GM12873 (cell line): ENCODE results near the gene IL17F.

ENCODE experiments used
- CTCF ChIP-seq: IDR thresholded peaks from 2 replicates; pipeline ENCODE4 v1.5.1; 2012; ENCODE audit warnings: low read depth, mild to moderate bottlenecking, moderate library complexity, low read length, control low read depth; ENCODE audit not compliant: insufficient read depth; ENCODE audit errors: missing control alignments

IL17F gene

GRCh38 chr6:52207066-52207465 lies 37.2 kb downstream of the IL17F start:
- TF ChIP-seq CTCF: peak; percentile 38

- TF ChIP-seq CTCF: no peak
Measured at GRCh38 chr6:52201493-52201892, 42.8 kb downstream of the IL17F start.

- no peak for TF ChIP-seq CTCF
Measured at GRCh38 chr6:52201046-52201445, 43.3 kb downstream of the IL17F start.

GRCh38 chr6:52195886-52196285 lies 48.4 kb downstream of the IL17F start:
- no peak for TF ChIP-seq CTCF

- TF ChIP-seq CTCF: no peak
Measured at GRCh38 chr6:52191824-52192223, 52.5 kb downstream of the IL17F start.

- no peak for TF ChIP-seq CTCF
Measured at GRCh38 chr6:52190409-52190808, 53.9 kb downstream of the IL17F start.

- TF ChIP-seq CTCF: no peak
Measured at GRCh38 chr6:52189974-52190373, 54.3 kb downstream of the IL17F start.

- no peak for TF ChIP-seq CTCF
Measured at GRCh38 chr6:52187098-52187497, 57.2 kb downstream of the IL17F start.
